Effector memory CD8-positive, alpha-beta T cell (primary cell): ENCODE data around the gene RHOT1.
A peak's percentile ranks its signal among the peaks of the same experiment; 100 is the strongest.
"Not testable (repeated sequence)": the region's sequence is repeated elsewhere in the genome, so short reads cannot be mapped to it uniquely, and the experiment has no call there.

Source experiments
- ATAC-seq: fragments of 150-1000 bp; cut with Tn5 transposase; replicated peaks from 2 replicates; pipeline ENCODE4 v1.10.0; 2021; ENCODE audit warnings: mild to moderate bottlenecking, moderate library complexity
- DNase-seq, 3 experiments: peaks; one replicate each; pipeline ENCODE4 v3.0.0; 2021
- H3K27ac Mint-ChIP-seq, 2 donors: one replicate each; pipeline ENCODE4 v1.8.0; 2022; ENCODE audit warnings: mild to moderate bottlenecking in 2 of 2, mixed read lengths in 2 of 2, moderate library complexity in 2 of 2
- H3K27me3 Mint-ChIP-seq, 2 donors: one replicate each; pipeline ENCODE4 v1.8.0; 2022; ENCODE audit warnings: mixed read lengths in 2 of 2
- H3K36me3 Mint-ChIP-seq: one replicate; pipeline ENCODE4 v1.8.0; 2022; ENCODE audit warnings: mild to moderate bottlenecking, moderate library complexity, mixed read lengths; ENCODE audit not compliant: insufficient read depth
- H3K4me1 Mint-ChIP-seq, 2 donors: one replicate each; pipeline ENCODE4 v1.8.0; 2022; ENCODE audit warnings: low read depth in 2 of 2, mixed read lengths in 2 of 2
- H3K4me3 Mint-ChIP-seq, 2 donors: one replicate each; pipeline ENCODE4 v1.8.0; 2022; ENCODE audit warnings: mild to moderate bottlenecking in 2 of 2, mixed read lengths in 2 of 2, moderate library complexity in 2 of 2
- H3K9me3 Mint-ChIP-seq, 2 donors: one replicate each; pipeline ENCODE4 v1.8.0; 2022; ENCODE audit warnings: mixed read lengths in 2 of 2

The RHOT1 gene

GRCh38 chr17:32127158-32127897, 15.0 kb upstream of the RHOT1 start:
- DNase-seq = peak; percentile 68 to 73 (median 70)
- H3K4me3 Mint-ChIP-seq = peak overlapping the region; percentile 96 to 98
- H3K9me3 Mint-ChIP-seq = no peaks in the 10 kb centered on the region
- H3K36me3 Mint-ChIP-seq = peaks cover 11% of the 10 kb centered on the region
- H3K27ac Mint-ChIP-seq = peak overlapping the region; percentile 95 to 97
- H3K27me3 Mint-ChIP-seq = no peaks in the 10 kb centered on the region
- peaks cover 9 to 13% of the 10 kb centered on the region in 2 donors for H3K4me1 Mint-ChIP-seq
- ATAC-seq = peak; percentile 100

DNA sequence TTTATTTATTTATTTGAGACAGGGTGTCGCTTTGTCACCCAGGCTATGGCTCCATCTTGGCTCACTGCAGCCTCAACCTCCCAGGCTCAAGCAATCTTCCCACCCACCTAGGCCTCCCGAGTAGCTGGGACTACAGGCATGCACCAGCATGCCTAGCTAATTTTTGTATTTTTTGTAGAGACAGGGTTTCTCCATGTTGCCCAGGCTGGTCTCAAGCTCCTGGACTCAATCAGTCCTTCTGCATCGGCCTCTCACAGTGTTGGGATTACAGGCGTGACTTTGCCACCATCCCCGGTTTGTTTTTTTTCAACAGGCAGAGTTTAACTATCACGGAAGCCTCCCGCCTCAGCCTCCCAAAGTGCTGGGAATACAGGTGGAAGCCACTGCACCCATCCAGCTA, 13.8 kb upstream of the RHOT1 start:
- not testable (repeated sequence) for ATAC-seq, DNase-seq, H3K9me3 Mint-ChIP-seq, H3K27me3 Mint-ChIP-seq
- peak overlapping the region; percentile 96 to 98 for H3K4me3 Mint-ChIP-seq
- H3K4me1 Mint-ChIP-seq = peaks cover 9 to 13% of the 10 kb centered on the region in 2 donors
- H3K36me3 Mint-ChIP-seq = peaks cover 11% of the 10 kb centered on the region
- H3K27ac Mint-ChIP-seq = peak overlapping the region in 1 of 2 donors; percentile 85

DNA sequence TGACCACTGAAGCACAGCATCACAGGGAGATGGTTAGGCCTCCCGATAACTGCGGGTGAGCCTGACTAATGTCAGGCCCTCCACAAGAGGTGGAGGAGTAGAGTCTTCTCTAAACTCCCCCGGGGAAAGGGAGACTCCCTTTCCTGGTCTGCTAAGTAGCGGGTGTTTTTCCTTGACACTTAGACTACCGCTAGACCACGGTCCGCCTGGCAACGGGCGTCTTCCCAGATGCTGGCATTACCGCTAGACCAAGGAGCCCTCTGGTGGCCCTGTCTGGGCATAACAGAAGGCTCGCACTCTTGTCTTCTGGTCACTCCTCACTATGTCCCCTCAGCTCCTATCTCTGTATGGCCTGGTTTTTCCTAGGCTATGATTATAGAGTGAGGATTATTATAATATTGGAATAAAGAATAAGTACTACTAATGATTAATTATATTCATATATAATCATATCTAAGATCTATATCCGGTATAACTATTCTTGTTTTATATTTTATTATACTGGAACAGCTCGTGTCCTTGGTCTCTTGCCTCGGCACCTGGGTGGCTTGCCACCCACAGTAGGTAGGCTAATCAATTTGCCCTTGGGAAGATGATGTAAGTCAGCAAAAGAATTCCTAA, 6.7 kb upstream of the RHOT1 start:
- not testable (repeated sequence) for H3K36me3 Mint-ChIP-seq, ATAC-seq, H3K27ac Mint-ChIP-seq, H3K27me3 Mint-ChIP-seq, H3K4me1 Mint-ChIP-seq, H3K4me3 Mint-ChIP-seq, H3K9me3 Mint-ChIP-seq
- DNase-seq = peak in 1 of 3 experiments; percentile 10

DNA sequence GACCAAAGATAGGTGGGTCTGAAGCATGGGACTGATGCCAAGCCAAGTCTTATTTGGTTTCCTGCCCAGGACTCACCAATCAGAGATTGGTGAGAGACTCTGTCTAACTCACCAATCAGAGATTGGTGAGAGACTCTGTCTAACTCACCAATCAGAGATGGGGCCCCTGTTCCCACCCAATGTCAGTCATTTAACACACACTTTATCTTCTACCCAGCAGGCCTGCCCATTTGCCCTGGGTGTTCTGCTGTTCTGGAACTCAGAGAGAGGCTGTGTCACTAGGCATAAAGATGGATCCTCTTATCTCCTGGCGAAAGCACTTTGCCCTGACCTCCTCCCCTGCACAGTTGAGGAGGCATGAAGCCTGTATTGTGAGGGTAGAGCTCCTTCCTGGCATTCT, 5.4 kb upstream of the RHOT1 start:
- peak; percentile 42 for ATAC-seq
- H3K4me3 Mint-ChIP-seq = no peak overlapping the region
- peaks cover 9 to 12% of the 10 kb centered on the region in 2 donors for H3K4me1 Mint-ChIP-seq
- peak overlapping the region; percentile 30 to 82 for H3K27ac Mint-ChIP-seq
- DNase-seq = no peak
- no peaks in the 10 kb centered on the region for H3K27me3 Mint-ChIP-seq
- no peaks in the 10 kb centered on the region for H3K9me3 Mint-ChIP-seq
- H3K36me3 Mint-ChIP-seq = peaks cover 3% of the 10 kb centered on the region

DNA sequence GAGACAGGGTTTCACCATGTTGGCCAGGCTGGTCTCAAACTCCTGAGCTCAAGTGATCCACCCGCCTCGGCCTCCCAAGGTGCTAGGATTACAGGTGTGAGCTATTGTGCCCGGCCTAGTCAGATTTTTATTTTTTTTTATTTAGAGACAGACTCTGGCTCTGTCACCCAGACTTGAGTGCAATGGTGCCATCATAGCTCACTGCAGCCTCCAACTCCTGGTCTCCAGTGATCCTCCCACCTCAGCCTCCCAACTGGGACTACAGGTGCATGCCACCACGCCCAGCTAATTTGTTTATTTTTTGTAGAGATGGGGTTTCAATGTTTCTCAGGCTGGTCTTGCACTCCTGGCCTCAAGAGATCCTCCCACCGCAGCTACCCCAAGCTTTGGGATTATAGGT, 2.8 kb upstream of the RHOT1 start:
- H3K9me3 Mint-ChIP-seq, H3K4me3 Mint-ChIP-seq, H3K27me3 Mint-ChIP-seq, DNase-seq, H3K27ac Mint-ChIP-seq, ATAC-seq: not testable (repeated sequence)
- H3K4me1 Mint-ChIP-seq = peaks cover 23 to 24% of the 10 kb centered on the region in 2 donors
- H3K36me3 Mint-ChIP-seq = peaks cover 13% of the 10 kb centered on the region

GRCh38 chr17:32141258-32141657, 1.0 kb upstream of the RHOT1 start:
- Mint-ChIP-seq H3K4me3 (peak overlapping the region; percentile 100), H3K9me3 (no peaks in the 10 kb centered on the region), H3K36me3 (peaks cover 13% of the 10 kb centered on the region), H3K27ac (peak overlapping the region; percentile 49 to 71), H3K27me3 (no peaks in the 10 kb centered on the region), H3K4me1 (peaks cover 23 to 28% of the 10 kb centered on the region in 2 donors)
- DNase-seq (no peak), ATAC-seq (no peak)

DNA sequence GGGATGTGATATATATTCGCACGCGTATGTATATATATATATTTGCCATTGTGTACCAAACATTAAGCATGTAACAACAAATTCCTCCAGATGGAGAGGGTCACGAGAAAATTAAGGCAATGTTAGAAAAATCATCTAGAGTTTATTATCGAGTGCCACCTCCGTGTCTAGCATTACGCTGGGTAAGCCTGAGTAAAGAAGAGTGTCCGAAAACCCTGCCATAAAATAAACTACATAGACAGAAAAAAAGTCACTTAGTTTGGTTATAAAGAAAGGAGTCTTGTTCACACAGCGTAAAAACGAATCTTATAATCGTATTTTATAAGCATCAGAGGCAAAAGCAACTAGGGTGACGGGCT, 644 bp upstream of the RHOT1 start:
- Mint-ChIP-seq H3K27me3 (no peaks in the 10 kb centered on the region), H3K27ac (peak overlapping the region; percentile 49 to 71), H3K36me3 (peaks cover 13% of the 10 kb centered on the region), H3K4me1 (peaks cover 20 to 25% of the 10 kb centered on the region in 2 donors), H3K4me3 (peak overlapping the region; percentile 100), H3K9me3 (no peaks in the 10 kb centered on the region)
- ATAC-seq = no peak
- DNase-seq = no peak

- H3K36me3 Mint-ChIP-seq = peaks cover 13% of the 10 kb centered on the region
- H3K4me1 Mint-ChIP-seq = peaks cover 20 to 21% of the 10 kb centered on the region in 2 donors
These were observed 690 bp downstream of the RHOT1 start for GRCh38 chr17:32142857-32143526.

DNA sequence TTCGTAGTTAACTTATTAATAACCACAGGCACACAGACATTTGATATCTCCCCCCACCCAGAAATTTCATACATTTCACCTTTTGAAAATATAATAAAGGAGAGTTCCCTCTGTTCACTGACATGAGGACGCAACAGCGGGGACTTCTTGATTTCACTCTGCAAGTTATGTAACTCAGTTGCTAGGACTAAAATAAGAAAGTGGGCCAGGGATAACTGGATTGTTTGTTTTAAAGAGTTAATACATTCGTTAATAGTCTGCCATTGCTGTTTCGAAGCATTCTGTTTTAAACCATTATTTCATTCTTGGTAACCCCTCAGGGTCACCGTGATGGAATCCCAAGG, 1.2 kb downstream of the RHOT1 start:
- DNase-seq (no peak), ATAC-seq (no peak)
- Mint-ChIP-seq H3K4me1 (peaks cover 20 to 24% of the 10 kb centered on the region in 2 donors), H3K4me3 (peak overlapping the region; percentile 100), H3K36me3 (peaks cover 13% of the 10 kb centered on the region), H3K27me3 (no peaks in the 10 kb centered on the region), H3K9me3 (no peaks in the 10 kb centered on the region), H3K27ac (peak overlapping the region; percentile 92 to 98)

More at GRCh38 chr17:32142857-32143526, 690 bp downstream of the RHOT1 start:
- H3K27ac Mint-ChIP-seq = peak overlapping the region; percentile 92 to 98
- ATAC-seq (no peak), DNase-seq (no peak)
- H3K4me3 Mint-ChIP-seq = peak overlapping the region; percentile 100
- no peaks in the 10 kb centered on the region for H3K27me3 Mint-ChIP-seq
- no peaks in the 10 kb centered on the region for H3K9me3 Mint-ChIP-seq

GRCh38 chr17:32144442-32144841, 2.1 kb downstream of the RHOT1 start:
- Mint-ChIP-seq H3K27ac (peak overlapping the region in 1 of 2 donors; percentile 92), H3K36me3 (peaks cover 13% of the 10 kb centered on the region), H3K4me1 (peaks cover 17 to 26% of the 10 kb centered on the region in 2 donors), H3K4me3 (peak overlapping the region in 1 of 2 donors; percentile 100)
- not testable (repeated sequence) for DNase-seq, H3K27me3 Mint-ChIP-seq, H3K9me3 Mint-ChIP-seq, ATAC-seq

GRCh38 chr17:32148351-32148750, 6.0 kb downstream of the RHOT1 start:
- H3K27ac Mint-ChIP-seq = peak overlapping the region in 1 of 2 donors; percentile 68
- H3K4me1 Mint-ChIP-seq = peaks cover 29 to 30% of the 10 kb centered on the region in 2 donors
- no peak overlapping the region for H3K4me3 Mint-ChIP-seq
- H3K9me3 Mint-ChIP-seq = no peaks in the 10 kb centered on the region
- ATAC-seq = no peak
- no peaks in the 10 kb centered on the region for H3K27me3 Mint-ChIP-seq
- no peak for DNase-seq
- H3K36me3 Mint-ChIP-seq = peaks cover 9% of the 10 kb centered on the region

DNA sequence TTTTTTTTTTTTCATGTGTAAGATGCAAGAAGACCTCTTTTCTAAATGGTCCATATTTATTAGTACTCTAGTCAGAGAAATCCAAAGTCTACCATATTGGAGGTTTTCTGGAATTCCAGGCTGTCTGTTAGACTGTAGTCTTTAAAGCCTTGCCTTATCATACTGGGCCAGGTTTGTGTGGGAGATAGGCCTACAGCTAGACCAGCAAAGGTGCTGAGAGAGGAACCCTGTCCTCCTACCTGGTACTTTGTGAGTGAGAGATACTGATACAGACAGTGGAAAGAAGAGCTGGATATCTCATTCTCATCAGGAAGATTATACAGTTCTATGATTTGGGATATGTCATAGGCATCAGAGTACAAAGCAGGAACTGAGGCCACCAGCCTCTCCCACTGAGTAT, 8.1 kb downstream of the RHOT1 start:
- H3K36me3 Mint-ChIP-seq = peaks cover 29% of the 10 kb centered on the region
- H3K9me3 Mint-ChIP-seq = no peaks in the 10 kb centered on the region
- no peak for DNase-seq
- no peaks in the 10 kb centered on the region for H3K27me3 Mint-ChIP-seq
- no peak for ATAC-seq
- peak overlapping the region; percentile 39 to 49 for H3K27ac Mint-ChIP-seq
- peaks cover 21 to 22% of the 10 kb centered on the region in 2 donors for H3K4me1 Mint-ChIP-seq
- no peak overlapping the region for H3K4me3 Mint-ChIP-seq

- ATAC-seq = no peak
- Mint-ChIP-seq H3K4me1 (peaks cover 19 to 21% of the 10 kb centered on the region in 2 donors), H3K9me3 (no peaks in the 10 kb centered on the region), H3K27me3 (no peaks in the 10 kb centered on the region), H3K36me3 (peaks cover 34% of the 10 kb centered on the region), H3K4me3 (no peak overlapping the region), H3K27ac (no peak overlapping the region)
- DNase-seq = no peak
These were observed 9.8 kb downstream of the RHOT1 start for GRCh38 chr17:32152130-32152529.
